HepG2 (cell line): ENCODE measurements around the gene CAPN11. TPM values are rescaled to one million over a fixed set of nuclear protein-coding genes. Genes with fewer than 3 reads are reported as not detected.

Experiments
- GLI4 ChIP-seq: sonication (generic); formaldehyde crosslinking; IDR thresholded peaks from 2 replicates; pipeline ENCODE4 v1.5.1; 2020; ENCODE audit warnings: missing genetic modification reagents, mild to moderate bottlenecking, moderate library complexity, borderline replicate concordance
- JUND ChIP-seq: sonication (generic); formaldehyde crosslinking; IDR thresholded peaks from 2 replicates; pipeline ENCODE4 v1.8.0; 2022; ENCODE audit warnings: mild to moderate bottlenecking, missing genetic modification reagents
- NONO ChIP-seq, 2 experiments: fragments of 450-650 bp in 1 of 2; sonication (generic) in 1 of 2; formaldehyde crosslinking in 1 of 2; IDR thresholded peaks in 1 of 2; conservative IDR thresholded peaks in 1 of 2; 2 replicates each; pipeline versions ENCODE4 v1.6.1 to v1.8.0; 2017 to 2022; ENCODE audit warnings: mild to moderate bottlenecking in 1 of 2, missing genetic modification reagents in 1 of 2, moderate library complexity in 1 of 2
- PAWR ChIP-seq: sonication (generic); formaldehyde crosslinking; IDR thresholded peaks from 2 replicates; pipeline ENCODE4 v1.4.0; 2020; ENCODE audit warnings: missing genetic modification reagents, mild to moderate bottlenecking, borderline replicate concordance
- SOX13 ChIP-seq, 3 experiments: fragments of 450-650 bp in 1 of 3; sonication (generic) in 1 of 3; formaldehyde crosslinking in 1 of 3; IDR thresholded peaks in 2 of 3; conservative IDR thresholded peaks in 1 of 3; 2 replicates each; pipeline versions ENCODE4 v1.5.0 to v1.6.1; 2016 to 2020; ENCODE audit warnings: antibody characterized with exemption in 1 of 3, mild to moderate bottlenecking in 1 of 3, missing compliant biosample characterization in 1 of 3, missing genetic modification reagents in 1 of 3, moderate library complexity in 1 of 3
- ZKSCAN5 ChIP-seq: sonication (generic); formaldehyde crosslinking; IDR thresholded peaks from 2 replicates; pipeline ENCODE4 v1.5.1; 2020; ENCODE audit warnings: mild to moderate bottlenecking, missing genetic modification reagents
- ZNF101 ChIP-seq: sonication (generic); formaldehyde crosslinking; IDR thresholded peaks from 2 replicates; pipeline ENCODE4 v1.4.0; 2020; ENCODE audit warnings: mild to moderate bottlenecking, low read depth, missing genetic modification reagents, borderline replicate concordance
- ZNF20 ChIP-seq: sonication (generic); formaldehyde crosslinking; IDR thresholded peaks from 2 replicates; pipeline ENCODE4 v1.4.0; 2020; ENCODE audit warnings: mild to moderate bottlenecking, moderate library complexity, missing genetic modification reagents
- ZNF766 ChIP-seq: sonication (generic); formaldehyde crosslinking; IDR thresholded peaks from 2 replicates; pipeline ENCODE4 v1.5.0; 2020; ENCODE audit warnings: missing genetic modification reagents, borderline replicate concordance
- polyA plus RNA-seq, 8 experiments: library from polyadenylated mRNA; depleted of rRNA in 3 of 8; stranded (reverse) in 7 of 8; unstranded in 1 of 8; fragments of >200 nt; fragmentation: Illumina TruSeq in 4 of 8; extraction: Trizol in 4 of 8; gene quantifications; 2 replicates each; pipeline versions ENCODE4 v1.2.1 to v1.2.3, GENCODE V29; 2011 to 2016; ENCODE audit warnings: low read depth in 4 of 8, missing spikeins in 1 of 8, mixed read lengths in 1 of 8; ENCODE audit not compliant: insufficient read depth in 1 of 8
- total RNA-seq, 5 experiments: library from RNA; depleted of rRNA; stranded (reverse); fragments of >200 nt; fragmentation: Illumina TruSeq; extraction: Trizol; gene quantifications; 2 replicates each; pipeline ENCODE4 v1.2.3, GENCODE V29; 2016; ENCODE audit warnings: low read depth in 1 of 5
- TF ChIP-seq, protein P1 (sequence below): sonication (generic); formaldehyde crosslinking; IDR thresholded peaks from 2 replicates; pipeline ENCODE4 v1.4.0; 2020; ENCODE audit warnings: mild to moderate bottlenecking, missing genetic modification reagents
- TF ChIP-seq, protein P2 (sequence below): IDR thresholded peaks from 2 replicates; pipeline ENCODE4 v1.6.1; 2016; ENCODE audit warnings: missing compliant biosample characterization, missing genetic modification reagents, borderline replicate concordance
- TF ChIP-seq, protein P3 (sequence below): fragments of 450-650 bp; IDR thresholded peaks from 2 replicates; pipeline ENCODE4 v1.6.1; 2017; ENCODE audit warnings: mild to moderate bottlenecking
- TF ChIP-seq, protein P4 (sequence below): sonication (generic); formaldehyde crosslinking; IDR thresholded peaks from 2 replicates; pipeline ENCODE4 v1.5.1; 2020; ENCODE audit warnings: missing genetic modification reagents, mild to moderate bottlenecking, borderline replicate concordance
- TF ChIP-seq, protein P5 (sequence below): sonication (generic); formaldehyde crosslinking; IDR thresholded peaks from 2 replicates; pipeline ENCODE4 v1.4.0; 2020; ENCODE audit warnings: missing genetic modification reagents, borderline replicate concordance

CAPN11 gene
- total and polyA plus RNA-seq, 2 of the 13 experiments (the other 11 are each of a cell fraction or from before 2014, with no cell fraction given) = 0.07 to 0.11 TPM

DNA sequence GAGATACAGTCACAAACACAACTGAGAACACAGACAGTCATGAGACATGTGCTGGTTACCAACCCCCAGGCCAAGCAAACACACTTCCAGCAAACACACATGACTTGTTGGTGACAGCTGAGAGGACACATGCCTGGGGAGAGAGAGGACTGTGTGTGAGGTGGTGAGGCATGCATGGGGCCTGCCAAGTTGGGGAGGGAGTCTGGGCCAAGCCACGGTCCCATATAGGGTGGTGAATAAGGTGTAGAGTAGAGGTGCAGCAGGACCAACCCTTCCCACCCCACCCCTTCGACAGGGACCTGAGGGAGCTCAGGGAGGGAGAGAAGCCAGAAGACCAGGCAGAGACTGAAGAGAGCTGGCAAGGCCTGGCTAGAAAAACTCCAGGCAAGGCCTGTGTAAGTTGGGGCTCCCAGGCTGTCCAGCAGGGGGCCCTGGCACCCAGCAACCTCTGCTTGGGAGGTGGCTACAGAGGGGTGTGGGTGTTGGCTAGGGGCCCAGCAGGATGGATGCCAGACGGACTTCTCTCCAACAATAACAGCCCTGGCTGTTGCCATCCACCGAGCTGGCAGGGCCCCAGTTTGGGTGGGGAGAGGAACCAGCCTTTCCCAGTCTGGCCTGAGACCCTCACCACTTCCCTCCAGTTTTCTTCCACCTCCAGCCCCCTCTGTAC, 62.8 kb downstream of the CAPN11 start (continued):
- TF ChIP-seq GLI4 (CRISPR knock-in tag) (no peak), ZNF101 (CRISPR knock-in tag) (no peak), ZNF20 (CRISPR knock-in tag) (no peak), ZNF766 (peak; percentile 59; the same call in 1 of the 2 replicates), ZKSCAN5 (CRISPR knock-in tag) (no peak), PAWR (CRISPR knock-in tag) (no peak), JUND (CRISPR knock-in tag) (no peak), NONO (IDR thresholded peaks at IDR 0.05) (no peak), NONO (CRISPR knock-in tag; conservative IDR thresholded peaks at IDR 0.05) (peak; percentile 76; the same call in 1 of the 2 replicates), SOX13 (IDR thresholded peaks at IDR 0.05) (no peak), SOX13 (CRISPR knock-in tag; conservative IDR thresholded peaks at IDR 0.05 in 1 of 2, IDR thresholded peaks at IDR 0.05 in 1 of 2) (peak in 1 of 2 experiments; percentile 51; a peak in 1 of 4 replicates)
- TF ChIP-seq, protein P1, sequence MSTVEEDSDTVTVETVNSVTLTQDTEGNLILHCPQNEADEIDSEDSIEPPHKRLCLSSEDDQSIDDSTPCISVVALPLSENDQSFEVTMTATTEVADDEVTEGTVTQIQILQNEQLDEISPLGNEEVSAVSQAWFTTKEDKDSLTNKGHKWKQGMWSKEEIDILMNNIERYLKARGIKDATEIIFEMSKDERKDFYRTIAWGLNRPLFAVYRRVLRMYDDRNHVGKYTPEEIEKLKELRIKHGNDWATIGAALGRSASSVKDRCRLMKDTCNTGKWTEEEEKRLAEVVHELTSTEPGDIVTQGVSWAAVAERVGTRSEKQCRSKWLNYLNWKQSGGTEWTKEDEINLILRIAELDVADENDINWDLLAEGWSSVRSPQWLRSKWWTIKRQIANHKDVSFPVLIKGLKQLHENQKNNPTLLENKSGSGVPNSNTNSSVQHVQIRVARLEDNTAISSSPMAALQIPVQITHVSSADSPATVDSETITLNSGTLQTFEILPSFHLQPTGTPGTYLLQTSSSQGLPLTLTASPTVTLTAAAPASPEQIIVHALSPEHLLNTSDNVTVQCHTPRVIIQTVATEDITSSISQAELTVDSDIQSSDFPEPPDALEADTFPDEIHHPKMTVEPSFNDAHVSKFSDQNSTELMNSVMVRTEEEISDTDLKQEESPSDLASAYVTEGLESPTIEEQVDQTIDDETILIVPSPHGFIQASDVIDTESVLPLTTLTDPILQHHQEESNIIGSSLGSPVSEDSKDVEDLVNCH (CRISPR knock-in tag) = 0 out of 2 replicates have a peak, but pooled peaks have one; percentile 15
- TF ChIP-seq, protein P2, sequence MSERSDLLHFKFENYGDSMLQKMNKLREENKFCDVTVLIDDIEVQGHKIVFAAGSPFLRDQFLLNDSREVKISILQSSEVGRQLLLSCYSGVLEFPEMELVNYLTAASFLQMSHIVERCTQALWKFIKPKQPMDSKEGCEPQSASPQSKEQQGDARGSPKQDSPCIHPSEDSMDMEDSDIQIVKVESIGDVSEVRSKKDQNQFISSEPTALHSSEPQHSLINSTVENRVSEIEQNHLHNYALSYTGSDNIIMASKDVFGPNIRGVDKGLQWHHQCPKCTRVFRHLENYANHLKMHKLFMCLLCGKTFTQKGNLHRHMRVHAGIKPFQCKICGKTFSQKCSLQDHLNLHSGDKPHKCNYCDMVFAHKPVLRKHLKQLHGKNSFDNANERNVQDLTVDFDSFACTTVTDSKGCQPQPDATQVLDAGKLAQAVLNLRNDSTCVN (CRISPR knock-in tag) = no peak
- TF ChIP-seq, protein P3, sequence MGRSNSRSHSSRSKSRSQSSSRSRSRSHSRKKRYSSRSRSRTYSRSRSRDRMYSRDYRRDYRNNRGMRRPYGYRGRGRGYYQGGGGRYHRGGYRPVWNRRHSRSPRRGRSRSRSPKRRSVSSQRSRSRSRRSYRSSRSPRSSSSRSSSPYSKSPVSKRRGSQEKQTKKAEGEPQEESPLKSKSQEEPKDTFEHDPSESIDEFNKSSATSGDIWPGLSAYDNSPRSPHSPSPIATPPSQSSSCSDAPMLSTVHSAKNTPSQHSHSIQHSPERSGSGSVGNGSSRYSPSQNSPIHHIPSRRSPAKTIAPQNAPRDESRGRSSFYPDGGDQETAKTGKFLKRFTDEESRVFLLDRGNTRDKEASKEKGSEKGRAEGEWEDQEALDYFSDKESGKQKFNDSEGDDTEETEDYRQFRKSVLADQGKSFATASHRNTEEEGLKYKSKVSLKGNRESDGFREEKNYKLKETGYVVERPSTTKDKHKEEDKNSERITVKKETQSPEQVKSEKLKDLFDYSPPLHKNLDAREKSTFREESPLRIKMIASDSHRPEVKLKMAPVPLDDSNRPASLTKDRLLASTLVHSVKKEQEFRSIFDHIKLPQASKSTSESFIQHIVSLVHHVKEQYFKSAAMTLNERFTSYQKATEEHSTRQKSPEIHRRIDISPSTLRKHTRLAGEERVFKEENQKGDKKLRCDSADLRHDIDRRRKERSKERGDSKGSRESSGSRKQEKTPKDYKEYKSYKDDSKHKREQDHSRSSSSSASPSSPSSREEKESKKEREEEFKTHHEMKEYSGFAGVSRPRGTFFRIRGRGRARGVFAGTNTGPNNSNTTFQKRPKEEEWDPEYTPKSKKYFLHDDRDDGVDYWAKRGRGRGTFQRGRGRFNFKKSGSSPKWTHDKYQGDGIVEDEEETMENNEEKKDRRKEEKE = no peak
- TF ChIP-seq, protein P4, sequence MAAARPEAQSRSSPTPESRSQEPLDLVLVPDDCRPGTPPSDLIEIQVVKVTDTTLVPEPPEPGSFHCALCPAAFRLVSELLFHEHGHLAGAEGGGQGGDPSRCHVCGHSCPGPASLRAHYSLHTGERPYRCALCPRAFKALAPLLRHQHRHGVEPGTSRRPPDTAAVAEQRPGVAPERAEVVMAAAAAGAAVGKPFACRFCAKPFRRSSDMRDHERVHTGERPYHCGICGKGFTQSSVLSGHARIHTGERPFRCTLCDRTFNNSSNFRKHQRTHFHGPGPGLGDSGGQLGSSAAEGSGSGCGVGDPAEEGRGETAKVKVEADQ (CRISPR knock-in tag) = no peak
- TF ChIP-seq, protein P5, sequence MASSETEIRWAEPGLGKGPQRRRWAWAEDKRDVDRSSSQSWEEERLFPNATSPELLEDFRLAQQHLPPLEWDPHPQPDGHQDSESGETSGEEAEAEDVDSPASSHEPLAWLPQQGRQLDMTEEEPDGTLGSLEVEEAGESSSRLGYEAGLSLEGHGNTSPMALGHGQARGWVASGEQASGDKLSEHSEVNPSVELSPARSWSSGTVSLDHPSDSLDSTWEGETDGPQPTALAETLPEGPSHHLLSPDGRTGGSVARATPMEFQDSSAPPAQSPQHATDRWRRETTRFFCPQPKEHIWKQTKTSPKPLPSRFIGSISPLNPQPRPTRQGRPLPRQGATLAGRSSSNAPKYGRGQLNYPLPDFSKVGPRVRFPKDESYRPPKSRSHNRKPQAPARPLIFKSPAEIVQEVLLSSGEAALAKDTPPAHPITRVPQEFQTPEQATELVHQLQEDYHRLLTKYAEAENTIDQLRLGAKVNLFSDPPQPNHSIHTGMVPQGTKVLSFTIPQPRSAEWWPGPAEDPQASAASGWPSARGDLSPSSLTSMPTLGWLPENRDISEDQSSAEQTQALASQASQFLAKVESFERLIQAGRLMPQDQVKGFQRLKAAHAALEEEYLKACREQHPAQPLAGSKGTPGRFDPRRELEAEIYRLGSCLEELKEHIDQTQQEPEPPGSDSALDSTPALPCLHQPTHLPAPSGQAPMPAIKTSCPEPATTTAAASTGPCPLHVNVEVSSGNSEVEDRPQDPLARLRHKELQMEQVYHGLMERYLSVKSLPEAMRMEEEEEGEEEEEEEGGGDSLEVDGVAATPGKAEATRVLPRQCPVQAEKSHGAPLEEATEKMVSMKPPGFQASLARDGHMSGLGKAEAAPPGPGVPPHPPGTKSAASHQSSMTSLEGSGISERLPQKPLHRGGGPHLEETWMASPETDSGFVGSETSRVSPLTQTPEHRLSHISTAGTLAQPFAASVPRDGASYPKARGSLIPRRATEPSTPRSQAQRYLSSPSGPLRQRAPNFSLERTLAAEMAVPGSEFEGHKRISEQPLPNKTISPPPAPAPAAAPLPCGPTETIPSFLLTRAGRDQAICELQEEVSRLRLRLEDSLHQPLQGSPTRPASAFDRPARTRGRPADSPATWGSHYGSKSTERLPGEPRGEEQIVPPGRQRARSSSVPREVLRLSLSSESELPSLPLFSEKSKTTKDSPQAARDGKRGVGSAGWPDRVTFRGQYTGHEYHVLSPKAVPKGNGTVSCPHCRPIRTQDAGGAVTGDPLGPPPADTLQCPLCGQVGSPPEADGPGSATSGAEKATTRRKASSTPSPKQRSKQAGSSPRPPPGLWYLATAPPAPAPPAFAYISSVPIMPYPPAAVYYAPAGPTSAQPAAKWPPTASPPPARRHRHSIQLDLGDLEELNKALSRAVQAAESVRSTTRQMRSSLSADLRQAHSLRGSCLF (CRISPR knock-in tag) = no peak
